Measurements from ENCODE around the gene SPART.

DNA sequence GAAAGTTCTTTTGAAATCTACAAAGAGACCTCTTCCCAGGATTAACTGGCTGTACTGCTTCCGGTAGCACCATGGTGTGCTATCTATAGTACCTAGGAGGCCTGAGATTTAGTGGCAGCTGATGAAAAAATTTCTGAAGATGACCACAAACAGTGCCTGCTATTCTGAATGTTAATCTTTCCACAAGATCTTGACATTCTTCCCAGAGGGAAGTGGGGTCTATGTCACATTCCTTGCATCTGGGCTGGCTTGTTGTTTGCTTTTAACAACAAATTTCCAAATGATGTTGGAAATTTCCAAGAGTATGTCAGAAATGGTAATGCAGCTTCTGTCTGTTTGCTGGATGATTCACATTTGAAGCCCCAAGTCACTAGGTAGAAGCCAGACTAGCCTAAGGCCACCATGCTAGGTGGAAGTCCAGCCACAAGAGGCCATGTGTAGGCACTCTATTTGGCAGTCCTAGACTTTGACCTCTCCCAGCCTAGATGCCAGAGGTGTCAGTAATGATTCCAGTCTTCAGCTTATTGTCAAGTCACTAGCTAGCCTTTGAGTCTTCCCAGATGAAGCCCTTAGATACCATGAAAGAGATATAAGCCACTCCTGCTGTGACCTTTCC lies 22.1 kb downstream of the SPART start:
- TF ChIP-seq, protein P1, sequence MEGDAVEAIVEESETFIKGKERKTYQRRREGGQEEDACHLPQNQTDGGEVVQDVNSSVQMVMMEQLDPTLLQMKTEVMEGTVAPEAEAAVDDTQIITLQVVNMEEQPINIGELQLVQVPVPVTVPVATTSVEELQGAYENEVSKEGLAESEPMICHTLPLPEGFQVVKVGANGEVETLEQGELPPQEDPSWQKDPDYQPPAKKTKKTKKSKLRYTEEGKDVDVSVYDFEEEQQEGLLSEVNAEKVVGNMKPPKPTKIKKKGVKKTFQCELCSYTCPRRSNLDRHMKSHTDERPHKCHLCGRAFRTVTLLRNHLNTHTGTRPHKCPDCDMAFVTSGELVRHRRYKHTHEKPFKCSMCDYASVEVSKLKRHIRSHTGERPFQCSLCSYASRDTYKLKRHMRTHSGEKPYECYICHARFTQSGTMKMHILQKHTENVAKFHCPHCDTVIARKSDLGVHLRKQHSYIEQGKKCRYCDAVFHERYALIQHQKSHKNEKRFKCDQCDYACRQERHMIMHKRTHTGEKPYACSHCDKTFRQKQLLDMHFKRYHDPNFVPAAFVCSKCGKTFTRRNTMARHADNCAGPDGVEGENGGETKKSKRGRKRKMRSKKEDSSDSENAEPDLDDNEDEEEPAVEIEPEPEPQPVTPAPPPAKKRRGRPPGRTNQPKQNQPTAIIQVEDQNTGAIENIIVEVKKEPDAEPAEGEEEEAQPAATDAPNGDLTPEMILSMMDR (IDR thresholded peaks at IDR 0.05): no peak
- TF ChIP-seq POLR2A (IDR thresholded peaks at IDR 0.05) (no peak), EP300 (IDR thresholded peaks at IDR 0.05; ENCODE audit: low read depth) (no peak), POLR2AphosphoS5 (IDR thresholded peaks at IDR 0.05) (no peak)
